ENCODE data around the gene DYNC1I1. TPM values are rescaled to one million over a fixed set of nuclear protein-coding genes. Genes with fewer than 3 reads are reported as not detected.

Gene DYNC1I1
- total RNA-seq, 3 donors from 2014 or later (not counting 1 experiment from before 2014, with no cell fraction given): not detected

GRCh38 chr7:96061844-96062243 is 289.5 kb downstream of the DYNC1I1 start:
- Mint-ChIP-seq H3K9me3 (no peaks in the 10 kb centered on the region), H3K36me3 (no peaks in the 10 kb centered on the region), H3K27ac (no peak overlapping the region), H3K4me1 (no peaks in the 10 kb centered on the region), H3K4me3 (no peak overlapping the region), H3K27me3 (ENCODE audit: low read depth in 2 of 2) (peaks cover 13 to 33% of the 10 kb centered on the region in 2 donors)
- Histone ChIP-seq H3K27me3 (ENCODE audit: control insufficient read depth, insufficient read depth, low read length) (no peaks in the 10 kb centered on the region), H3K4me3 (ENCODE audit: low read length) (no peak overlapping the region), H3K27ac (ENCODE audit: low read length) (no peak overlapping the region), H3K36me3 (ENCODE audit: control insufficient read depth, insufficient read depth, low read length) (no peaks in the 10 kb centered on the region), H3K4me1 (ENCODE audit: control insufficient read depth, insufficient read depth, low read length) (no peaks in the 10 kb centered on the region), H3K9me3 (ENCODE audit: control insufficient read depth, insufficient read depth, low read length) (no peaks in the 10 kb centered on the region)
- intact Hi-C loops (cut with micrococcal nuclease): no loop called here
- 86% methylated on average over 4 of the region's 4 CpGs for WGBS (ENCODE audit: insufficient coverage)
- TF ChIP-seq CTCF (IDR thresholded peaks at IDR 0.05): no peak
- ATAC-seq (no peak), DNase-seq (no peak)

- 67% methylated on average over 1 of the region's 1 CpG for WGBS (ENCODE audit: insufficient coverage)
- Mint-ChIP-seq H3K36me3 (no peaks in the 10 kb centered on the region), H3K9me3 (no peaks in the 10 kb centered on the region), H3K27ac (no peak overlapping the region), H3K4me1 (no peaks in the 10 kb centered on the region), H3K27me3 (ENCODE audit: low read depth in 2 of 2) (peaks cover 20 to 52% of the 10 kb centered on the region in 2 donors), H3K4me3 (no peak overlapping the region)
- no peak for TF ChIP-seq CTCF (IDR thresholded peaks at IDR 0.05)
- Histone ChIP-seq H3K36me3 (ENCODE audit: control insufficient read depth, insufficient read depth, low read length) (no peaks in the 10 kb centered on the region), H3K27me3 (ENCODE audit: control insufficient read depth, insufficient read depth, low read length) (no peaks in the 10 kb centered on the region), H3K27ac (ENCODE audit: low read length) (no peak overlapping the region), H3K4me1 (ENCODE audit: control insufficient read depth, insufficient read depth, low read length) (no peaks in the 10 kb centered on the region), H3K9me3 (ENCODE audit: control insufficient read depth, insufficient read depth, low read length) (no peaks in the 10 kb centered on the region), H3K4me3 (ENCODE audit: low read length) (no peak overlapping the region)
- ATAC-seq (no peak), DNase-seq (no peak)
- intact Hi-C loops (cut with micrococcal nuclease): no loop called here
Observed at GRCh38 chr7:96067321-96067720, 295.0 kb downstream of the DYNC1I1 start.

GRCh38 chr7:96069401-96069800 is 297.0 kb downstream of the DYNC1I1 start:
- no peak overlapping the region for H3K4me3 Mint-ChIP-seq
- H3K4me3 ChIP-seq (ENCODE audit: low read length): no peak overlapping the region
- H3K9me3 Mint-ChIP-seq: no peaks in the 10 kb centered on the region
- DNase-seq (no peak), ATAC-seq (no peak)
- H3K9me3 ChIP-seq (ENCODE audit: control insufficient read depth, insufficient read depth, low read length): no peaks in the 10 kb centered on the region
- intact Hi-C loops (cut with micrococcal nuclease): no loop called here
- no peaks in the 10 kb centered on the region for H3K4me1 Mint-ChIP-seq
- no peak overlapping the region for H3K27ac Mint-ChIP-seq
- H3K27me3 Mint-ChIP-seq (ENCODE audit: low read depth in 2 of 2): peaks cover 20 to 41% of the 10 kb centered on the region in 2 donors
- 83% methylated on average over 3 of the region's 3 CpGs for WGBS (ENCODE audit: insufficient coverage)
- no peaks in the 10 kb centered on the region for H3K36me3 ChIP-seq (ENCODE audit: control insufficient read depth, insufficient read depth, low read length)
- no peaks in the 10 kb centered on the region for H3K27me3 ChIP-seq (ENCODE audit: control insufficient read depth, insufficient read depth, low read length)
- no peak for TF ChIP-seq CTCF (IDR thresholded peaks at IDR 0.05)
- H3K36me3 Mint-ChIP-seq: no peaks in the 10 kb centered on the region
- H3K4me1 ChIP-seq (ENCODE audit: control insufficient read depth, insufficient read depth, low read length): no peaks in the 10 kb centered on the region
- H3K27ac ChIP-seq (ENCODE audit: low read length): no peak overlapping the region

GRCh38 chr7:96074871-96075270 is 302.5 kb downstream of the DYNC1I1 start:
- no peak for DNase-seq
- Mint-ChIP-seq H3K27ac (no peak overlapping the region), H3K27me3 (ENCODE audit: low read depth in 2 of 2) (peaks cover 19 to 37% of the 10 kb centered on the region in 2 donors), H3K9me3 (no peaks in the 10 kb centered on the region), H3K36me3 (no peaks in the 10 kb centered on the region), H3K4me1 (peaks cover 10 to 11% of the 10 kb centered on the region in 2 donors), H3K4me3 (no peak overlapping the region)
- intact Hi-C loops (cut with micrococcal nuclease): loop anchor here (1.0 kb wide), 1 partner anchor 952 kb away; no protein-coding TSS in a partner anchor
- ATAC-seq: no peak
- H3K27ac ChIP-seq (ENCODE audit: low read length): no peak overlapping the region
- no peak overlapping the region for H3K4me3 ChIP-seq (ENCODE audit: low read length)
- 87% methylated on average over 1 of the region's 1 CpG for WGBS (ENCODE audit: insufficient coverage)
- TF ChIP-seq CTCF (IDR thresholded peaks at IDR 0.05): no peak
- peaks cover 10% of the 10 kb centered on the region for H3K4me1 ChIP-seq (ENCODE audit: control insufficient read depth, insufficient read depth, low read length)
- H3K36me3 ChIP-seq (ENCODE audit: control insufficient read depth, insufficient read depth, low read length): no peaks in the 10 kb centered on the region
- H3K9me3 ChIP-seq (ENCODE audit: control insufficient read depth, insufficient read depth, low read length): no peaks in the 10 kb centered on the region
- H3K27me3 ChIP-seq (ENCODE audit: control insufficient read depth, insufficient read depth, low read length): peaks cover 11% of the 10 kb centered on the region

Measured in natural killer cell (primary cell).